Chondrocyte (in vitro differentiated cells): ENCODE results near the gene FGD4. TPM values are rescaled to one million over a fixed set of nuclear protein-coding genes. Genes with fewer than 3 reads are reported as not detected.

Source experiments
- DNase-seq: peaks from one replicate; pipeline ENCODE4 v3.0.0; 2021; ENCODE audit warnings: mixed read lengths, low spot score
- H3K27ac Mint-ChIP-seq: one replicate; pipeline ENCODE4 v1.8.0; 2021; ENCODE audit warnings: mild to moderate bottlenecking, moderate library complexity, mixed read lengths; ENCODE audit not compliant: unreplicated experiment
- H3K27me3 Mint-ChIP-seq: 2 replicates; pipeline ENCODE4 v1.8.0; 2021; ENCODE audit warnings: low read depth, mixed read lengths
- H3K36me3 Mint-ChIP-seq: 2 replicates; pipeline ENCODE4 v1.8.0; 2021; ENCODE audit warnings: low read depth, mixed read lengths
- H3K4me1 Mint-ChIP-seq: 2 replicates; pipeline ENCODE4 v1.8.0; 2021; ENCODE audit warnings: low read depth, mild to moderate bottlenecking, mixed read lengths
- H3K4me3 Mint-ChIP-seq: one replicate; pipeline ENCODE4 v1.8.0; 2021; ENCODE audit warnings: mild to moderate bottlenecking, moderate library complexity, mixed read lengths; ENCODE audit not compliant: unreplicated experiment
- H3K9me3 Mint-ChIP-seq: 2 replicates; pipeline ENCODE4 v1.8.0; 2021; ENCODE audit warnings: low read depth, mixed read lengths
- CTCF ChIP-seq: fragments of 200-600 bp; sonication (generic); IDR thresholded peaks from 2 replicates; pipeline ENCODE4 v1.5.0; 2021; ENCODE audit warnings: antibody characterized with exemption, mild to moderate bottlenecking, moderate library complexity
- total RNA-seq: library from RNA; stranded (reverse); gene quantifications from 3 replicates; pipeline ENCODE4 v1.2.1, GENCODE V29; 2021

FGD4 gene
- total RNA-seq, 1 donor from 2014 or later: 8.7 TPM

DNA sequence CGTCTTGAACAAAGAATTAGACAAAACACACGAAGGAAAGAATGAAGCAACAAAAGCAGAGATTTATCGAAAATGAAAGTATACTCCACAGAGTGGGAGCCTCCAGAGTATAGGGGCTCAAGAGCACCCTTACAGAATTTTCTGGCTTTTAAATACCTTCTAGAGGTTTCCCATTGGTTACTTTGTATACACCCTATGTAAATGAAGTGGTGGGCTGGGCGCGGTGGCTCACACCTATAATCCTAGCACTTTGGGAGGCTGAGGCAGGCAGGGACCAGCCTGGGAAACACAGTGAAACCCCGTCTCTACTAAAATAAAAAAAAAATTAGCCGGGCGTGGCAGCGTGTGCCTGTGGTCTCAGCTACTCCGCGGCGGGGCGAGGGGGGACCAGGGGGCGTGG, 266.7 kb downstream of the FGD4 start:
- DNase-seq: no peak
- no peak for TF ChIP-seq CTCF
- no peaks in the 10 kb centered on the region for H3K36me3 Mint-ChIP-seq

DNA sequence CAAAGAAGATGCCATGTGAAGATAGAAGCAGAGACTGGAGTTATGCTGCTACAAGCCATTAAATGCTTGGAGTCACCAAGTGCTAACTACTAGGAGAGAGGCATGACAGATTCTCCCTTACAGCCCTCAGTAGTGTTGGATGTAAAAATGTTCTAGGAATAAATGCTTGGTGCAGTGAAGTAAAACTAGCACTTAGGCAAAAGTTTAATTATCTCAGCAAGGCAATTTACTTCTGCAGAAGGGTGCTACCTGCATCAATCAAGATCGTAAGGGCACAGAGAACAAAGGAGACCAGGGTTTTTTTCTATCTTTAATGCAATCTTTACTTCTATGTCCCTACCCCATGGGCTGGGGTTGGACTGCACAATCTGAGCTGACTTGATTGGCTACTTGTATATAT, 270.2 kb downstream of the FGD4 start:
- no peak for TF ChIP-seq CTCF
- no peak for DNase-seq
- Mint-ChIP-seq H3K9me3 (peaks cover 3% of the 10 kb centered on the region), H3K27ac (no peak overlapping the region), H3K27me3 (no peaks in the 10 kb centered on the region), H3K36me3 (no peaks in the 10 kb centered on the region), H3K4me1 (no peaks in the 10 kb centered on the region), H3K4me3 (no peak overlapping the region)

More for the DNA sequence above, 266.7 kb downstream of the FGD4 start:
- no peaks in the 10 kb centered on the region for H3K27me3 Mint-ChIP-seq
- no peaks in the 10 kb centered on the region for H3K4me1 Mint-ChIP-seq
- H3K9me3 Mint-ChIP-seq: peaks cover 3% of the 10 kb centered on the region
- no peak overlapping the region for H3K4me3 Mint-ChIP-seq
- no peak overlapping the region for H3K27ac Mint-ChIP-seq

DNA sequence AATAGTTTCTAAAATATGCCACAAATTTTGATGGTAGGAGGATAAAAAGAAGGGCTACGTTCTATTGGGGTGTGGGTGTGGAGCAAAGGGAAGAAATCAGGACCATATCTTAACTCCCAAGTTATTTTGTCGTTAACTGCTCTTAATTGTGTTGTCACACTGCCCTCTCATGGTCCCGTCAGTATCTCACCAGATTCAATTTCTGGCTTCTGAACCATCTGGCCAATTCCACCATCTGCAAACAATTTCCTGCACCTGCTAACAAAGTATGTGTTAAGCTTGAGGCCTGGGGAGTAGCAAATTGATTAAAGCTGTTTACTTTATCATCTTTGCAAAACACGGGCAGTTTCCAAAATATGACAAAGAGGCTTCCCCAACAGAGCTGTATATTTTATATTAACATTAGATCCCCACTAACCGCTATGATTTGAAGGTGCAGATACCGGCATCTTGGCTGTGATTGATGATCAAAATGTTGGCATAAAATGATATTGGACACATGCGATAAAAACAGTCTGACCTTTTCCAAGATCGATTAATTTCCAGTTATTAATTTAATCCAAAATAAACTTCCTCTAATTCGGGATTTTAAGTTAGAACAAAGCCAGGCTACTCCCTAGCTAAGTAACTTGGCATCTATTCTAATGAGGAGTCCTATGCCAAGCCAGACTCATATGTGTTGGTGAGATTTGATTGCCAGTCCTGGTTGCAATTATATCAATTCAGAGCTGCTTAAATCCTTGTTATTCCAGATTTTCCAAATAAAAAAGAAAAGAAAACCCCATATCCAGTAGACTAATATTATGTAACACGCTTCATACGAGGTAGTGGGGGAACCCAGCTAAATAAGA, 272.8 kb downstream of the FGD4 start:
- H3K4me1 Mint-ChIP-seq: no peaks in the 10 kb centered on the region
- peak; percentile 91 for TF ChIP-seq CTCF
- no peak overlapping the region for H3K27ac Mint-ChIP-seq
- no peaks in the 10 kb centered on the region for H3K36me3 Mint-ChIP-seq
- H3K9me3 Mint-ChIP-seq: peaks cover 3% of the 10 kb centered on the region
- no peaks in the 10 kb centered on the region for H3K27me3 Mint-ChIP-seq
- DNase-seq: no peak
- no peak overlapping the region for H3K4me3 Mint-ChIP-seq

- TF ChIP-seq CTCF: peak; percentile 40
- DNase-seq: peak; percentile 97
- Mint-ChIP-seq H3K9me3 (no peaks in the 10 kb centered on the region), H3K27ac (peak within 1 kb of the TSS; percentile 92), H3K36me3 (peaks cover 2% of the 10 kb centered on the region), H3K4me3 (peak within 1 kb of the TSS; percentile 71), H3K4me1 (peaks cover 26% of the 10 kb centered on the region), H3K27me3 (no peaks in the 10 kb centered on the region)
Observed at GRCh38 chr12:32679091-32679919, 279.9 kb downstream of the FGD4 start, which contains the start of gene DNM1L. Gene DNM1L, plus strand, starts transcription at chr12:32679301. Its CDS starts 63 bp downstream, at chr12:32679364.

DNA sequence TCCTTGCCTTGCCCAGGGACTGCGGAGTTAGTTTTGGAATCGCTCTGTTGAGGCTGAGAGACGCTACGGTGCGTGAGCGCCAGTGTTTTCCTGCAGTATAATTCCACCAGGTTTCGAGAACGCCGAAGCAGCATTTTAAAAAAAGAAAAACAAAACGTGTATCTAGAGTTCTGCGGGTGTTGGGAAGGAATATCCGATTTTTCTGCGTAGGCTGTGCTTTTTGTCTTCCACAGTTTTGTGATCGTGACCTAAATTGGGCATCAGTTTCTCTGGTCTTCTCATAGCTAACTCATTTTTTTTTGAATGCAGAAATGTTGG, 280.5 kb downstream of the FGD4 start:
- Mint-ChIP-seq H3K27me3 (no peaks in the 10 kb centered on the region), H3K36me3 (peaks cover 2% of the 10 kb centered on the region), H3K4me3 (peak overlapping the region; percentile 71), H3K4me1 (peaks cover 26% of the 10 kb centered on the region), H3K9me3 (no peaks in the 10 kb centered on the region), H3K27ac (peak overlapping the region; percentile 92)
- no peak for TF ChIP-seq CTCF
- no peak for DNase-seq
